Measurements from ENCODE around the gene CTNNA3. TPM values are rescaled to one million over a fixed set of nuclear protein-coding genes. Genes with fewer than 3 reads are reported as not detected.

CTNNA3 gene
- total RNA-seq, 2 donors from 2014 or later = 3.2 to 7.2 TPM

- TF ChIP-seq, protein P1, sequence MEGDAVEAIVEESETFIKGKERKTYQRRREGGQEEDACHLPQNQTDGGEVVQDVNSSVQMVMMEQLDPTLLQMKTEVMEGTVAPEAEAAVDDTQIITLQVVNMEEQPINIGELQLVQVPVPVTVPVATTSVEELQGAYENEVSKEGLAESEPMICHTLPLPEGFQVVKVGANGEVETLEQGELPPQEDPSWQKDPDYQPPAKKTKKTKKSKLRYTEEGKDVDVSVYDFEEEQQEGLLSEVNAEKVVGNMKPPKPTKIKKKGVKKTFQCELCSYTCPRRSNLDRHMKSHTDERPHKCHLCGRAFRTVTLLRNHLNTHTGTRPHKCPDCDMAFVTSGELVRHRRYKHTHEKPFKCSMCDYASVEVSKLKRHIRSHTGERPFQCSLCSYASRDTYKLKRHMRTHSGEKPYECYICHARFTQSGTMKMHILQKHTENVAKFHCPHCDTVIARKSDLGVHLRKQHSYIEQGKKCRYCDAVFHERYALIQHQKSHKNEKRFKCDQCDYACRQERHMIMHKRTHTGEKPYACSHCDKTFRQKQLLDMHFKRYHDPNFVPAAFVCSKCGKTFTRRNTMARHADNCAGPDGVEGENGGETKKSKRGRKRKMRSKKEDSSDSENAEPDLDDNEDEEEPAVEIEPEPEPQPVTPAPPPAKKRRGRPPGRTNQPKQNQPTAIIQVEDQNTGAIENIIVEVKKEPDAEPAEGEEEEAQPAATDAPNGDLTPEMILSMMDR (conservative IDR thresholded peaks at IDR 0.05) = no peak
- Mint-ChIP-seq H3K4me1 (no peaks in the 10 kb centered on the region), H3K4me3 (no peak overlapping the region), H3K9me3 (no peaks in the 10 kb centered on the region), H3K36me3 (ENCODE audit: low read depth) (no peaks in the 10 kb centered on the region), H3K27me3 (ENCODE audit: insufficient read depth) (no peaks in the 10 kb centered on the region), H3K27ac (no peak overlapping the region)
- Histone ChIP-seq H3K27me3 (ENCODE audit: control insufficient read depth, insufficient read depth, low read length, poor library complexity, severe bottlenecking) (no peaks in the 10 kb centered on the region), H3K9me3 (ENCODE audit: control insufficient read depth, low read length) (no peaks in the 10 kb centered on the region), H3K27ac (ENCODE audit: low read depth, low read length) (no peak overlapping the region), H3K36me3 (ENCODE audit: control insufficient read depth, insufficient read depth, low read length) (no peaks in the 10 kb centered on the region), H3K4me1 (ENCODE audit: control insufficient read depth, insufficient read depth, low read length) (no peaks in the 10 kb centered on the region), H3K4me3 (ENCODE audit: low read length) (no peak overlapping the region), H3K9ac (ENCODE audit: extremely low read depth, low read length, poor library complexity, severe bottlenecking) (no peak overlapping the region)
- 89% methylated on average over 3 of the region's 3 CpGs; no CpG with 5 or more reads in 1 of the 2 experiments for WGBS, 2 experiments (ENCODE audit: insufficient coverage in 1 of 2, insufficient read length in 1 of 2)
- no peak for DNase-seq
These were observed 1593.2 kb downstream of the CTNNA3 start for GRCh38 chr10:66102756-66103155.

GRCh38 chr10:66098595-66099480 lies 1597.2 kb downstream of the CTNNA3 start:
- Histone ChIP-seq H3K4me3 (ENCODE audit: low read length) (no peak overlapping the region), H3K36me3 (ENCODE audit: control insufficient read depth, insufficient read depth, low read length) (no peaks in the 10 kb centered on the region), H3K27ac (ENCODE audit: low read depth, low read length) (no peak overlapping the region), H3K27me3 (ENCODE audit: control insufficient read depth, insufficient read depth, low read length, poor library complexity, severe bottlenecking) (no peaks in the 10 kb centered on the region), H3K9ac (ENCODE audit: extremely low read depth, low read length, poor library complexity, severe bottlenecking) (no peak overlapping the region), H3K4me1 (ENCODE audit: control insufficient read depth, insufficient read depth, low read length) (no peaks in the 10 kb centered on the region), H3K9me3 (ENCODE audit: control insufficient read depth, low read length) (no peaks in the 10 kb centered on the region)
- H3K9me3 Mint-ChIP-seq = no peaks in the 10 kb centered on the region
- no peak overlapping the region for H3K27ac Mint-ChIP-seq
- H3K36me3 Mint-ChIP-seq (ENCODE audit: low read depth) = no peaks in the 10 kb centered on the region
- no peak overlapping the region for H3K4me3 Mint-ChIP-seq
- 92 to 94% methylated on average over 4 to 6 of the region's 6 CpGs for WGBS, 2 experiments (ENCODE audit: insufficient coverage in 1 of 2, insufficient read length in 1 of 2)
- DNase-seq = no peak
- TF ChIP-seq, protein P1 (conservative IDR thresholded peaks at IDR 0.05) = no peak
- H3K27me3 Mint-ChIP-seq (ENCODE audit: insufficient read depth) = no peaks in the 10 kb centered on the region
- no peaks in the 10 kb centered on the region for H3K4me1 Mint-ChIP-seq

GRCh38 chr10:66095610-66096009 lies 1600.4 kb downstream of the CTNNA3 start:
- H3K9me3 ChIP-seq (ENCODE audit: control insufficient read depth, low read length) = no peaks in the 10 kb centered on the region
- Mint-ChIP-seq H3K27ac (no peak overlapping the region), H3K36me3 (ENCODE audit: low read depth) (no peaks in the 10 kb centered on the region), H3K9me3 (no peaks in the 10 kb centered on the region), H3K4me1 (no peaks in the 10 kb centered on the region), H3K4me3 (no peak overlapping the region), H3K27me3 (ENCODE audit: insufficient read depth) (no peaks in the 10 kb centered on the region)
- WGBS, 2 experiments (ENCODE audit: insufficient coverage in 1 of 2, insufficient read length in 1 of 2) = 60 to 89% methylated on average over 1 to 2 of the region's 2 CpGs
- no peak overlapping the region for H3K4me3 ChIP-seq (ENCODE audit: low read length)
- no peaks in the 10 kb centered on the region for H3K27me3 ChIP-seq (ENCODE audit: control insufficient read depth, insufficient read depth, low read length, poor library complexity, severe bottlenecking)
- no peak for DNase-seq
- no peaks in the 10 kb centered on the region for H3K36me3 ChIP-seq (ENCODE audit: control insufficient read depth, insufficient read depth, low read length)
- no peaks in the 10 kb centered on the region for H3K4me1 ChIP-seq (ENCODE audit: control insufficient read depth, insufficient read depth, low read length)
- no peak overlapping the region for H3K27ac ChIP-seq (ENCODE audit: low read depth, low read length)
- no peak overlapping the region for H3K9ac ChIP-seq (ENCODE audit: extremely low read depth, low read length, poor library complexity, severe bottlenecking)
- TF ChIP-seq, protein P1 (conservative IDR thresholded peaks at IDR 0.05) = no peak
